SJSA1 (cell line): ENCODE results near the gene GUCA2B. TPM values are rescaled to one million over a fixed set of nuclear protein-coding genes. Genes with fewer than 3 reads are reported as not detected.

Experiments used
- DNase-seq, 2 experiments: peaks; one replicate each; pipeline ENCODE4 v3.0.0-alpha.2; 2015 to 2020; ENCODE audit warnings: low spot score in 2 of 2, low read depth in 1 of 2
- H3K27ac ChIP-seq: fragments of 250-450 bp; sonication (Bioruptor Pico); 2 replicates; pipeline ENCODE4 v1.5.1; 2020; ENCODE audit warnings: mild to moderate bottlenecking, moderate library complexity
- H3K27me3 ChIP-seq: fragments of 250-450 bp; sonication (Bioruptor Pico); replicated peaks from 2 replicates; pipeline ENCODE4 v1.5.1; 2020; ENCODE audit warnings: mild to moderate bottlenecking, moderate library complexity
- H3K36me3 ChIP-seq: fragments of 250-450 bp; sonication (Bioruptor Pico); 2 replicates; pipeline ENCODE4 v1.5.1; 2020; ENCODE audit warnings: mild to moderate bottlenecking
- H3K4me1 ChIP-seq: fragments of 250-450 bp; sonication (Bioruptor Pico); replicated peaks from 2 replicates; pipeline ENCODE4 v1.6.1; 2021; ENCODE audit warnings: mild to moderate bottlenecking
- H3K4me3 ChIP-seq: fragments of 250-450 bp; sonication (Bioruptor Pico); 2 replicates; pipeline ENCODE4 v1.5.1; 2020; ENCODE audit warnings: mild to moderate bottlenecking
- H3K9me3 ChIP-seq: fragments of 250-450 bp; sonication (Bioruptor Pico); replicated peaks from 2 replicates; pipeline ENCODE4 v1.5.1; 2020; ENCODE audit warnings: mild to moderate bottlenecking
- total RNA-seq: library from RNA; depleted of rRNA; stranded (reverse); fragments of >200 nt; shearing (Covaris generic); gene quantifications from 2 replicates; pipeline ENCODE4 v1.2.3, GENCODE V29; 2014; rRNA removed

GUCA2B gene
- total RNA-seq, result not detected in 2 replicates

DNA sequence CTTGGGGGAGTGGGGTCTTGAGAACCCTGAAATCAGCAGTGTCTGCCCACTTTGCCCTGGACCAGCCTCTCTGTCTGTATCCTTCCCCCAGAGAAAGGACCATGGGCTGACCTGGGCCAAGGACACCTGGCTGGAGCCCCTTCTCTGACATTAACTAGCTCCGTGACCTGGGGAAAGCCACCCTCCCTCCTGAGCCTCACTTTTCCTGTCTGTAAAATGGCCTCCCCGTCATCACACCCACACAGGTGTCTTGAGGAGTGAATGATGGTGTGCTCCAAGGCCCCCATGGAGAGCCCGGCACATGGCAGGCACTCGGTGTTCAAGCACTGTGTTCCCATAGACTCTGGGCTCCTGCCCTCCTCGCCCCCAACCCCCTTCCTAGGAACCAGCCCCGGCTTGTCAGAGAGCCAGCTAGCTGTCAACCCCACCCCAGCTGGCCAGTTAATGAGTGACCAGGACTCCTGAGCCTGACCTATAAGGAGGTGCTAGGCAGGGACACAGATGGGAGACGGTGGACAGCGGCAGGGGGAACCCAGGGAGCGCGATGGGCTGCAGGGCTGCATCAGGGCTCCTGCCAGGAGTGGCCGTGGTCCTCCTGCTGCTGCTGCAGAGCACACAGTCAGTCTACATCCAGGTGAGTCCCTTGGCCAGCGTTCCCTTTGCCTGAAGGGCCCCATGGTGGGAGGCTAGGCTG lies at the start of gene GUCA2B:
GUCA2B (plus strand) TSS at position 504 of the 694 bp plus-strand sequence; CDS start at position 545, 41 bp downstream.
- DNase-seq, result no peak
- Histone ChIP-seq H3K9me3 (no peaks in the 10 kb centered on the region), H3K27me3 (0 out of 2 replicates have a peak, but pooled peaks cover 7% of the 10 kb centered on the region), H3K4me3 (no peak within 1 kb of the TSS), H3K4me1 (no peaks in the 10 kb centered on the region), H3K36me3 (no peaks in the 10 kb centered on the region), H3K27ac (no peak within 1 kb of the TSS)

DNA sequence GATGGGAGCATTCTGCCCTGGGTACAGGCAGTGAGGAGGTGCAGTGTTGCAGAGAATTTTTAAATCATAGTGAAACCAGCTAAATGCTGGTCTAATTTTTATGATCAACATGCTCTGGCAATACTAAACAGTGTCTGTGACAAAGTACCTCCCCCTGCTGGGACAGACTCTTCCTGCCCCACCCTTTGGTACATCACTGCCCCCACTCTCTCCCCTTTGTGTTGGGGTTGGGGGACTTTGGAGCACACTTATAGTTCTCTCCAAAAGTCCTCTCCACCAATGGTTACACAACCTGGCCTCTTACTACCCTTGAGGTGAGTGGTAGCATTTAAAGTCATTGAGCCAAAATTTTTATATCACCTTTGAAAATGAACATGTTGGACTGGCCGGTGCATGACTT lies 48.2 kb upstream of the GUCA2B start:
- Histone ChIP-seq H3K9me3 (no peaks in the 10 kb centered on the region), H3K27ac (no peak overlapping the region), H3K36me3 (no peaks in the 10 kb centered on the region), H3K4me3 (no peak overlapping the region), H3K4me1 (no peaks in the 10 kb centered on the region), H3K27me3 (0 out of 2 replicates have a peak, but pooled peaks cover 7% of the 10 kb centered on the region)
- no peak for DNase-seq

DNA sequence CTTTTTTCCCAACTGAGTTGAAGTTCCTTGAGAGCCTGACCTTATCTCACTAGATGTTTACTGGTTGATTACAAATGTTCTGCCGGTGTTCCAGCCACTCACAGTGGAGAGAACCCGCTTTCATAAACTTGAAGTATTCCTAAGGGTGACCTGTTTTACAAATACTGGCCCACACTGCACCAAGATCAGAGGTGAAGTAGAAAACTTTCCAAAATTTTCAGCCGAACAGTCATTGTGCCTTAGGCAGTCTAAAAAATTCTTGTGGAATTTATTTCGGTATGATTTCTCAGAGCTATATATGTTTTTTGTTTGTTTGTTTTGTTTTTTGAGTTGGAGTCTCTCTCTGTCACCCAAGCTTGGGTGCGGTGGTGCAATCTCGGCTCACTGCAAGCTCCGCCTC lies 44.9 kb upstream of the GUCA2B start:
- Histone ChIP-seq H3K27ac (no peak overlapping the region), H3K36me3 (no peaks in the 10 kb centered on the region), H3K4me3 (no peak overlapping the region), H3K9me3 (0 out of 2 replicates have a peak, but pooled peaks cover 2% of the 10 kb centered on the region), H3K27me3 (peaks cover 14% of the 10 kb centered on the region; the same call in 1 of the 2 replicates), H3K4me1 (no peaks in the 10 kb centered on the region)
- DNase-seq, result no peak

DNA sequence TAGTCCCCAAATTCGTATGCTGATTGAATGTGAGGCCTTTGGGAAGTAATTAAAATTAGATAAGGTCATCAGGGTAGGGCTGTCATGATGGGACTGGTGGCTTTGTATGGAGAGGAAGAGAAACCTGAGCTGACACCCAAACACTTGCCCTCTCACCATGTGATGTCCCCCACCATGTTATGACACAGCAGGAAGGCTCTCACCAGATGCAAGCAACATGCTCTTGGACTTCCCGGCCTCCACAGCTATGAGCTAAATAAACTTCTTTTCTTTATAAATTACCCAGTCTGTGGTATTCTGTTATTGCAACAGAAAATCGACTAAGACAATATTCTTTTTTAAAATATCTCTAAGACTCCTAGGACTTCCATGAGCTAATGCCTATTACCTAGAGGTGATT lies 43.6 kb upstream of the GUCA2B start:
- Histone ChIP-seq H3K27me3 (peaks cover 14% of the 10 kb centered on the region; the same call in 1 of the 2 replicates), H3K4me3 (no peak overlapping the region), H3K27ac (no peak overlapping the region), H3K4me1 (no peaks in the 10 kb centered on the region), H3K9me3 (0 out of 2 replicates have a peak, but pooled peaks cover 2% of the 10 kb centered on the region), H3K36me3 (no peaks in the 10 kb centered on the region)
- no peak for DNase-seq

DNA sequence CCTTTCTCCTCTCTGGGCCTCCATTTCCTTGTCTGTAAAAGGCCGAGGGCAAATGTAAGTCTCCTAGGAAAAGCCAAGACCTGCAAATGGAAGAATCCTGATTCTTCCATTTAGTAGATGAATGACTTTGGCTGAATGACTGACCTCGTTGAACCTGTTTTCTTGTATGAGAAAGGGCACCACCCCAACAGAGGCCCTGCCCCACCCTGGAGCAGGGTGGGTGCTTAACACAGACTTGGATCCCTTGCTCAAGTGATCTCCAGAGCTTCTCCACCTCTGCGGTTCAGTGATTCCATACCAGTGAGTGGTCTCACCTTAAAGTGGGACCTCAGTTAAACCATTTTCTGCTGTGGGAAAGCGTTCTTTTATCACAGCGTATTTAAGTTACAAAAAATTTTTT lies 39.0 kb upstream of the GUCA2B start:
- Histone ChIP-seq H3K4me1 (no peaks in the 10 kb centered on the region), H3K36me3 (no peaks in the 10 kb centered on the region), H3K27ac (no peak overlapping the region), H3K27me3 (peaks cover 17% of the 10 kb centered on the region), H3K9me3 (0 out of 2 replicates have a peak, but pooled peaks cover 2% of the 10 kb centered on the region), H3K4me3 (no peak overlapping the region)
- no peak for DNase-seq

DNA sequence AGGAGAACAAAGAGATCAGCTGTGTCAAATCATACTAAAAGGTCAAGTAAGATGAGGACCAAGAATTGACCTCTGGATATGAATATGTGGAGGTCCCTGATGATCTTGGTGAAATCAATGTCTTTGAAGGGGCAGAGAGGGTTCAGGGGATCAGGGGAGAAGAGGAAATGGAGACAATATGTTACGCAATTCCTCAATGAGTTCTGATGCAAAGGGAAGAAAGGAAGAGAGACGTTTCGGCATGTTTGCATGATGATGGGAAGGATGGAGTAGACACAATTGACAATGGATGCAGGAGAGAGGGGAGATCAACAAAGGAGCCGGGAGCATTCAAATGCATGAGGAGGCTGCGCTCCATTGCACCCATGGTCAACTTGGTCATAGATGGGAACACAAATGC lies 36.0 kb upstream of the GUCA2B start:
- Histone ChIP-seq H3K4me3 (no peak overlapping the region), H3K36me3 (no peaks in the 10 kb centered on the region), H3K9me3 (no peaks in the 10 kb centered on the region), H3K4me1 (no peaks in the 10 kb centered on the region), H3K27me3 (peaks cover 11% of the 10 kb centered on the region; the same call in 1 of the 2 replicates), H3K27ac (no peak overlapping the region)
- no peak for DNase-seq

DNA sequence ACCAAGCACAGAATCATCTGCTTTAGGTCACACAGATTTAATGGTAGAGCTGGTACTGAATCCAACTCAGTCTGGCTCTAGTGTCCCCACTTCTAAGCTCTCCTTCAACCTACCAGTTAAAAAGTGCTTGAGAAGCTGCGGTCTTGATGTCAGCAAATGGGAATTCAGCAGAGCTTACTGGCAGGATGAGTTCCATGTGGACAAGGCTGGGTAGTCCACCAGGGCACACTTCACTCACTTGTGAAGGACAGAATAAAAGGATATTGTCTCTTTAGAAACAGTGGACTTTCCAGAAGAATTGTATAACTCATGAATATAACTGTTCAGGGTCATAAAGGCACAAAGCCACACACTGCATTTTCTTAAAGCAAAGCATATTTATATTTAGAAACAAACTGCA lies 35.1 kb upstream of the GUCA2B start:
- Histone ChIP-seq H3K4me3 (no peak overlapping the region), H3K4me1 (no peaks in the 10 kb centered on the region), H3K9me3 (no peaks in the 10 kb centered on the region), H3K36me3 (no peaks in the 10 kb centered on the region), H3K27ac (no peak overlapping the region), H3K27me3 (peaks cover 11% of the 10 kb centered on the region; the same call in 1 of the 2 replicates)
- DNase-seq, result no peak

DNA sequence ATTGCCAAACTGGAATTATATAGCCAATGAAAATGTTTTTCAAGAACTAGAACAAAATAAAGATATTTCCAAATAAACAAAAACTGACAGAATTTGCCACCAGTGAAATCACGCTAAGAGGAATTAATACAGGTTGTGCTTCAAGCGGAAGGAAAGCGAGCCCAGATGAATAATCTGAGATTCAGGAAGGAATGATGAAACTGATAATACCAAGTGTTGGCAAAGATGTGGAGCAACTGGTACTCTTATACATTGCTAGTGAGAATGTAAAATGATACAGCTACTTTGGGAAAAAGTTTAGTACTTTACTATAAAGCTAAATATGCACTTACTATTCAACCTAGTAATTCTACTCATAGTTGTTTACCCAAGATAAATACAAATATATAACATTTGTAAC lies 30.8 kb upstream of the GUCA2B start:
- Histone ChIP-seq H3K4me3 (no peak overlapping the region), H3K27ac (no peak overlapping the region), H3K4me1 (no peaks in the 10 kb centered on the region), H3K36me3 (no peaks in the 10 kb centered on the region), H3K9me3 (no peaks in the 10 kb centered on the region), H3K27me3 (peaks cover 20% of the 10 kb centered on the region)
- DNase-seq, result no peak

DNA sequence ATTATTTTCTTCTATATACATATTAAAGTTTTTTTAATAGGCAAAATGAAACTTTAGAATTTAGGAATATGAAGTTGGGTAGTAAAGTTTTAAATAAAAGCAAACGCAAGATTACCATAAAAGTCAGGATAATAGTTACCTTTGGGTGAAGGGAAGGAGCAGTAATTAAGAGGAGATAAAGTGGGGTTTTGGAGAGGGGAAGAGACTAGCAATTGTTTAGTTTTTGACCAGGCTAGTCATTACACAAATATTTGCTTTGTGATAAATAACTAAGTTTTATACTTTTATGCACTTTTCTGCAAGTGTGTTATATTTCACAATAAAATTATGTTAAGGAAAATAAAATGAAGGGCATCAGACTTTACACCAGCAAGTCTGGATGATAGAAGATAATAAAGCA lies 27.7 kb upstream of the GUCA2B start:
- no peak overlapping the region for H3K4me3 ChIP-seq
- no peak for DNase-seq
- H3K27ac ChIP-seq, result no peak overlapping the region
- H3K4me1 ChIP-seq, result no peaks in the 10 kb centered on the region
- H3K9me3 ChIP-seq, result no peaks in the 10 kb centered on the region
- no peaks in the 10 kb centered on the region for H3K36me3 ChIP-seq
- H3K27me3 ChIP-seq, result peaks cover 24% of the 10 kb centered on the region

DNA sequence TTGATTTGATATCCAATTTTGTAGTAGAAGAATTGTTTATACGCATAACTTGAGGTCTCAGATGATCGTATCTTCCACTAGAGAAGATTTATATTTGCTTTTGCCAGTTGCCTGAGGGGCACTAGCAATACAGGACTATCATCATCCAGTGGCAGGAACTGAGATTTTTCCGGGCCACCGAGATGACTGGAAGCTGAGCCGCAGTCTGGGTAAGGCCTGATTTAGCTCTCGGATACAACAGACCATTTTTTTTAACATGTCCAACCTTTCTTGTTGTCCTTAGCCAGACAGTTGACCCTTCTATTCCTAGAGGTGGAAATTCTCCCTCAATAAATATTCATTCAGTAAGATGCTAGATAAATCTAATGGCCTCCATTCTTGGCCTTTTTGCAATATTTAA lies 25.4 kb upstream of the GUCA2B start:
- Histone ChIP-seq H3K36me3 (no peaks in the 10 kb centered on the region), H3K27me3 (peaks cover 21% of the 10 kb centered on the region), H3K4me3 (no peak overlapping the region), H3K27ac (no peak overlapping the region), H3K9me3 (no peaks in the 10 kb centered on the region), H3K4me1 (no peaks in the 10 kb centered on the region)
- DNase-seq, result no peak

DNA sequence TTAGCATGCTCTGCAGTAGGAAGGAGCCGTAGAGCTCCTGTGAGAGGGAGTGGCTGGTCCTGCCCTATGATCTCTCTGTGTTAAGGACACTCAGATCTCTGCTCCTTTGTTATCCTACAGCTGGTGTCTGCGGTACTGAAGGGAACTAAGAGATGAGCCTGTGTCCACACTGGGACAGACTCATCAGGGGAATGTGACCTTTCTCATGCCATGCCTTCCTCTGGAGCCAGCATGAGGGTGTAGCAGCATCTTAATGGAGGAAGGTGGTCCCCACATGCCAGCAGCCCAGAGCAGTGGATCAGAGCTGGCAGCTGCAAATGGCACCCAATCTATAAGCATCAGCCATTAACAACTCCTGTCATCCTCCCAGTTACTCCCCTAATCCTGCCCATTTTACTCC lies 24.7 kb upstream of the GUCA2B start:
- H3K9me3 ChIP-seq, result no peaks in the 10 kb centered on the region

DNA sequence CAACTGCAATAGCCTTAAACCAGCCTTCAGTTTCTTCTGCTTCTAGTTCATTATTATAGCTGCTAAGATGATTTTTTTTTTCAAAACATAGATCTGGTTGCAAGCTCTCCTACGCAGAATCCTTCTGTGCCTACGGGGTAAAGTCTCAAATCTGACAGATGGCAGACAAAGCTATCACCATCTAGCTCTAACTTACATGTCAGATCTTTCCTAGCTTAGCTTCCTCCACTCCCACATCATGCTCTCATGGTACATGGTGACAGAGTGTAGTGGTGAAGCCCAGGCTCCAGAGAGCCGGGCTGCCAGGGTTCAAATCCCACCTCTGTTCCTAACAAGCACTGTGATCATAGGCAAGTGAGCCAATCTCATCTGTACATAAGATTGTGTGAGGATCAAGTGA lies 24.2 kb upstream of the GUCA2B start:
- H3K36me3 ChIP-seq, result no peaks in the 10 kb centered on the region
- H3K9me3 ChIP-seq, result no peaks in the 10 kb centered on the region
- H3K27me3 ChIP-seq, result peaks cover 21% of the 10 kb centered on the region
- no peak overlapping the region for H3K27ac ChIP-seq
- DNase-seq, result no peak
- no peaks in the 10 kb centered on the region for H3K4me1 ChIP-seq
- no peak overlapping the region for H3K4me3 ChIP-seq

More for the DNA sequence above, 24.7 kb upstream of the GUCA2B start:
- DNase-seq, result no peak
- Histone ChIP-seq H3K27me3 (peaks cover 21% of the 10 kb centered on the region), H3K27ac (no peak overlapping the region), H3K4me3 (no peak overlapping the region), H3K4me1 (no peaks in the 10 kb centered on the region), H3K36me3 (no peaks in the 10 kb centered on the region)

DNA sequence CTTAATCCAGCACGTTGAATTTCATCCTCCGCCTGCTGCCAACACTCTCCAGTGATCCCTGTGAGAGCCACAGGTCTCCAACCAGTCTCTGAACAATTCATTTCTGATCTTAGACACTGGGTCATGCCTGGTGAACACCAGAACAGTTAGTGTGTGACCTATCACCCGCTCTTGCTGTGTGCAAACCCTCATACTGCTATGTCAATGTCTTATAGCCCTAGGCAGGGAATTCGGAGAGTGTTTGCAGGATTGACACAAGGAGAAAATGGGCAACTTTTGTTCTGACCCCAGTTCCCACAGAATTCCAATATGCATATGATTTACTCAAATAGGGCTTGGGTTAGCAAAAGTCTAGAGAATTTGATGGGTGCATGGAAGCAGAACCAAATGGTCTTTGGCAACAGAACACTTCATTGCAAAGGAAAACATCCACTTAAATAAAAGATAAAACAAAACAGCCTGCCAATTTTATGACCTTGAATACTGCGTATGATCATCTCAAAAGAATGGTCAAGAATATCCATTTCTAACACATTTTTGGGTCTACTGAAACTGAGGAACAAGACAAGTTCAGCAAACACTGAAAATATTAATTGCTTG lies 23.0 kb upstream of the GUCA2B start:
- Histone ChIP-seq H3K36me3 (no peaks in the 10 kb centered on the region), H3K4me3 (no peak overlapping the region), H3K27ac (no peak overlapping the region), H3K4me1 (no peaks in the 10 kb centered on the region), H3K9me3 (no peaks in the 10 kb centered on the region), H3K27me3 (peaks cover 16% of the 10 kb centered on the region)
- DNase-seq, result no peak

DNA sequence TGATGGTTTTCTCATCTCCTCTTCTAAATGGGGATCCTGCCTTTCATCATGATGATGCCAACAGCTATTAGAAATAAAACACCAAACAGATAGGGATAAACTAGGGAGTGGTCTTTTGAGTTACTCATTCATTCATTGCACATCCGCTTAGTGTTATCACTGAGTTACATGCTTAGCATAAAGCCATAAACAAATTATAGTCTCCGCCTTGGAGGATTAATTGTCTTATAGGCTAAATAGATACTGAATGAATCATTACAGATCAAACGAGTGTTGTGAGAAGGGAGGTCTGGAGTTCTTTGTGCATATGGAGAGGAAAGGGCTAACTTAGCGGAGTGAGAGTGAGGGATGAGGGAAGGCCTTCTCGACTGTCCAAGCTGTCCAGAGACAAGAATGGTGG lies 19.8 kb upstream of the GUCA2B start:
- no peak for DNase-seq
- H3K27ac ChIP-seq, result no peak overlapping the region

More for the DNA sequence above, 19.8 kb upstream of the GUCA2B start:
- H3K4me1 ChIP-seq, result no peaks in the 10 kb centered on the region
- no peaks in the 10 kb centered on the region for H3K36me3 ChIP-seq
- H3K4me3 ChIP-seq, result no peak overlapping the region
- H3K9me3 ChIP-seq, result no peaks in the 10 kb centered on the region
- H3K27me3 ChIP-seq, result peaks cover 9% of the 10 kb centered on the region
